ENCODE data around the gene ELL3.
"Not testable (repeated sequence)": the region's sequence is repeated elsewhere in the genome, so short reads cannot be mapped to it uniquely, and the experiment has no call there.

Gene ELL3

GRCh38 chr15:43776718-43777266, at the start of gene ELL3:
Gene ELL3 (minus strand): TSS chr15:43776966. CDS start chr15:43776901, 65 bp downstream.
- no peak for DNase-seq

GRCh38 chr15:43826029-43826507, 49.3 kb upstream of the ELL3 start:
- DNase-seq: no peak

- not testable (repeated sequence) for DNase-seq
Observed at GRCh38 chr15:43825305-43825704, 48.5 kb upstream of the ELL3 start.

- DNase-seq: peak; percentile 94
Observed at GRCh38 chr15:43824302-43825246, 47.8 kb upstream of the ELL3 start, which contains the start of gene MFAP1. Gene MFAP1 (minus strand): TSS chr15:43824690. CDS start chr15:43824569, 121 bp downstream.

GRCh38 chr15:43821505-43821904, 44.7 kb upstream of the ELL3 start:
- DNase-seq: no peak

GRCh38 chr15:43815064-43815463, 38.3 kb upstream of the ELL3 start:
- DNase-seq: not testable (repeated sequence)

GRCh38 chr15:43808960-43809678, 32.4 kb upstream of the ELL3 start:
- no peak for DNase-seq

GRCh38 chr15:43808435-43808950, 31.7 kb upstream of the ELL3 start:
- DNase-seq: no peak

GRCh38 chr15:43802676-43803075, 25.9 kb upstream of the ELL3 start:
- not testable (repeated sequence) for DNase-seq

- DNase-seq: peak; percentile 58
Observed at GRCh38 chr15:43800286-43801141, 23.7 kb upstream of the ELL3 start, which contains the start of gene HYPK. Gene HYPK (plus strand): TSS chr15:43800599. CDS start chr15:43800623, 24 bp downstream.

GRCh38 chr15:43799945-43800285, 23.1 kb upstream of the ELL3 start, which contains the start of gene SERINC4:
Gene SERINC4 (minus strand): TSS chr15:43800220. CDS start chr15:43799986, 234 bp downstream.
- no peak for DNase-seq

- DNase-seq: no peak
Observed at GRCh38 chr15:43799209-43799944, 22.6 kb upstream of the ELL3 start.

GRCh38 chr15:43796566-43796965, 19.8 kb upstream of the ELL3 start:
- DNase-seq: no peak

- DNase-seq: no peak
Observed at GRCh38 chr15:43795997-43796396, 19.2 kb upstream of the ELL3 start.

GRCh38 chr15:43795197-43795596, 18.4 kb upstream of the ELL3 start:
- no peak for DNase-seq

- DNase-seq: no peak
Observed at GRCh38 chr15:43794269-43795037, 17.7 kb upstream of the ELL3 start.

- DNase-seq: no peak
Observed at GRCh38 chr15:43793647-43794046, 16.9 kb upstream of the ELL3 start.

GRCh38 chr15:43792761-43793476, 16.2 kb upstream of the ELL3 start:
- DNase-seq: no peak

- DNase-seq: peak; percentile 97
Observed at GRCh38 chr15:43791993-43792760, 15.4 kb upstream of the ELL3 start, which contains the start of gene SERF2. Gene SERF2 (plus strand): TSS chr15:43792320. CDS start chr15:43792377, 57 bp downstream.
